ENCODE results near the gene AOPEP.

AOPEP gene

DNA sequence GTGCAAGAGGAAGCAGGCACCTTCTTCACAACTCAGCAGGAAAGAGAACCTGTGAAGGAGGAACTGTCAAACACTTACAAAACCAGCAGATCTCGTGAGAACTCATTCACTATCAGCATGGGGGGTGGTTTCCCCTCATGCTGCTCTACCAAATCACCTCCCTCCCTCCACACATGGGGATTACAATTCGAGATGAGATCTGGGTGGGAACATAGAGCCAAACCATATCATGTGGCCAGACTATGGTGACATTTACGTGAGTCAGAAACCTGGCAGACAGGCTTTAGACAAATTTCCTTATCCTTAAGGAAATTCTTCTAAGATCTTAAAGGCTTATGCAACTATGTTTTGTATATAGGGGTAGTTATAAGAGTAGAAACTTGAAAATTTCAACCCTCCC lies 8.7 kb upstream of the AOPEP start:
- no peak for DNase-seq (ENCODE audit: low spot score)

DNA sequence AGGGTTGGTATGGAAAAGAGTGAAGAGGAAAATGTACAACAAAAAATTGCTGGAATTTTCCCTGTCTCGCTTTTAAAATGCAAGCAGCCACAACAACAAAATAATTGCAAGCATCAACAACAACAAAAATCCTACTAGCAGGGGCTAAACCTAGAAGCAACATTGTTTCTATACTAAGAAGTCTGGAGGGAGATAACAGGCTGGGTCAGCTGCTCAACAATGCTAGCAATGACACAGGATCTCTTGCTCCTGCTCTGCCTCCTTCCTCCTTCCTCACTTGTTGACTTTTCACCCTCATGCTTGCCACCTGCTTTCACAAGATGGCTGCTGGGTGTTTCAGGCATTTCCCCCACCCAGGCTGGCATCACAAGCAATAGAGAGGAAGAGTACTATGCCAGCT lies 7.6 kb upstream of the AOPEP start:
- DNase-seq (ENCODE audit: low spot score) = no peak

DNA sequence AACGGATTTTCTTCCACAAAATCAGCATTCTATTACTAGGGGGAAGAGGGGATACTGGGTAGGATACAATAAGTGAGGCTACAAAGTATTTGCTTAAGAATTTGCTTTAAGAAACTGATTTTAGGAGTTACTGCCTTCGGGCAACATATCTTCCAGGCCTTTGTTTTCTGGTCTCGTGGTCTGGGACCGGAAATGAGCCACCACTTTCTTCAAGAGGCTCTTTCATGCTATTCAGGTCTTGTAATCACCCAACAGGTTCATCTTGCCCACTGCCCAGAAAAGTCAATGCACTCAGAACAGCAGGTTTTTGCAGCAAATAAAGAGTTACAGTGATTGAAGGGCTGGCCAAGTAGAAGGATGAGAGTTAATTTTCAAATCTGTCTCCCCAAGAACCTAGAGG lies 6.6 kb upstream of the AOPEP start:
- DNase-seq (ENCODE audit: low spot score) = no peak

DNA sequence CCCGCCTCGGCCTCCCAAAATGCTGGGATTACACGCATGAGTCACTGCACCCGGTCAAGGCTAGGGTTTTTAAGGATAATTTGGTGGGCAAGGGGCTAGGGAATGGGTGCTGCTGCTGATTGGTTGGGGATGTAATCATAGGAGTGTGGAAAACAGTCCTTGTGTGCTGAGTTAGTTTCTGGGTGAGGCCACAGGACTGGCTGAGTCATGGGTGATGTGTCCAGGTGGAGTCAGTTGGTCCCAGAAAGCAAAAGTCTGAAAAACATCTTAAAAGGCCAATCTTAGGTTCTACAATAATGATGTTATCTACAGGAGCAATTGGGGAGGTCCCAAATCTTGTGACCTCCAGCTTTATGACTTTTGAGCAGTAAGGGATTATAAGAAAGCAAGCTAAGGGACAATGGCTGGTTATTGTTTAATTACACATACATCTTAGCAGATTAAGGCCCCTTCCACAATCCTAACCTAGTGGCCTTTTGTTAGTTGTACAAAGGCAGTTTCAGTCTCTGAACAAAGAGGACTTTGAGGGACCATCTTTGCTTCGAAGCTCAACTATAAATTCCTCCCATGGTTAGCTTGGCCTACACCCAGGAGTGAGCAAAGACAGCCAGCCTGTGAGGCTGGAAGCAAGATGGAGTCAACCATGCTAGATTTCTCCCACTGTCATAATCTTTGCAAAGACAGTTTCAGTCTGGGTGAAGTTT lies 5.5 kb upstream of the AOPEP start:
- DNase-seq (ENCODE audit: low spot score) = no peak

DNA sequence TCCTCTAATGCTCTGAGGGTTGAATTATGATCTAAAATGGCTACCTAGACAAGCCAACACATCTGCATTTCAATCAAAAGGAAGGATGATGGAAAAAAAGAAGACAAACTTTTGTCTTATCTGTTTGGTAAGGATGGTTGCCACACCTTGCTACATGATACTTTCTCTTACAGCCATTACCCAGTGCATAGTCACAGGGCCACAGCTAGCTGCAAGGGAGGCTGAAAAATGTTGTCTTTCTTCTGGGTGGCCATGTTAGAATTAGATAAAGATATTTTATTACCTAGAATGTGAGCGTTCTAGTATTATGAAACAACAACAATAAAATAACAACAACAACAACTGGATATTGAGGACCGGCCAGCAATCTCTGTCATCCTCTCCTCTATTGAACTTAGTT lies 4.7 kb upstream of the AOPEP start:
- no peak for DNase-seq (ENCODE audit: low spot score)

DNA sequence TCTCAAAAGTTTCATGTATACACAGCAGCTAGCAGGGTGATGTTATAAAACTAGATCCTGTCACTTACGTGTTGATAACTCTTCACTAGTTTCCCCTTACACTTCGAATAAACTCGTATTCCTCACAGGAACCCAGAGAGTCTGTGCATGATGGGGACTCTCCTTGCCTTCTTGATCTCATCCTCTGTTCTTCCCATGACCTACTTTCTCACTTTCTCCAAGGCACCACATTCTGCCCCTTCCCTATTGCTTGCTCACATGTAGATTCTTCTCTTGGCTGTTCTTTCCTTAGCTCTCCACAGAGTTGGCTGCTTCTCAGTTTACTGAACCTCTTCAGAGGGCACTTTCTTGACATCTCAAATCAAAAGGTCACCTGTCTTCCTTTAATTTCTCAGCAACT lies 1.2 kb upstream of the AOPEP start:
- DNase-seq (ENCODE audit: low spot score) = no peak

DNA sequence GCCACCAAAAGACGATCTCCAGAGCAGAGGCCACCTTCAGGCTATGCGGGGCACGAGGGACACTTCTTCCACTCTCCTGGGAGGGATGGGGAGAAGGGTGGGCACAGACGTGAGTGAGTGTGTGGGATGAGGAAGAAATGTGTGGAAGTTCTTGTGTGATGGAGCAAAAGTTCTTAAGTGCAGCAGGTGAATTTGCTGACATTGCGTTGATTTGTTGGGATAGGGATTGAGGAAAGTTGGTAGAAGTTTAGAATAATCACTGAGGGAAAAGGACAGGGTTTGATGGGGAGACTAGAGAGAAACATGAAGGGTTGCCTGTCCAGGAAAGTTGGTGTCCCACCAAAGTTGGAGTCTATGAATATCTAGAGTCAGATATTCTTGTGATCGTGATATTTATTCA lies 2.2 kb downstream of the AOPEP start:
- no peak for DNase-seq (ENCODE audit: low spot score)

DNA sequence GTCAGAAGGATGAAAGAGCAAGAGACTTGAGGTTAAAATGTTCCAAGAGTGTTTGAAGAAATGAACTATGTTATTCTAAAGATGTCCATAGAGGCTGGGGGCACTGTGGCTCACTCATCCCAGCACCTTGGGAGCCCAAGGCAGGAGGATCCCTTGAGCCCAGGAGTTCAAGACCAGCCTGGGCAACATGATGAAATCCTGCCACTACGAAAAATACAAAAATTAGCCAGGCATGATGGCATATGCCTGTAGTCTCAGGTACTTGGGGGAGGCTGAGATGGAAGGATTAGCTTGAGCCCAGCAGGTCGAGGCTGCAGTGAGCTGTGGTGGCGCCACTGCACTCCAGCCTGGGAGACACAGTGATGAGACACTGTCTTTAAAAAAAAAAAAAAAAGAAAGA lies 2.7 kb downstream of the AOPEP start:
- no peak for DNase-seq (ENCODE audit: low spot score)

DNA sequence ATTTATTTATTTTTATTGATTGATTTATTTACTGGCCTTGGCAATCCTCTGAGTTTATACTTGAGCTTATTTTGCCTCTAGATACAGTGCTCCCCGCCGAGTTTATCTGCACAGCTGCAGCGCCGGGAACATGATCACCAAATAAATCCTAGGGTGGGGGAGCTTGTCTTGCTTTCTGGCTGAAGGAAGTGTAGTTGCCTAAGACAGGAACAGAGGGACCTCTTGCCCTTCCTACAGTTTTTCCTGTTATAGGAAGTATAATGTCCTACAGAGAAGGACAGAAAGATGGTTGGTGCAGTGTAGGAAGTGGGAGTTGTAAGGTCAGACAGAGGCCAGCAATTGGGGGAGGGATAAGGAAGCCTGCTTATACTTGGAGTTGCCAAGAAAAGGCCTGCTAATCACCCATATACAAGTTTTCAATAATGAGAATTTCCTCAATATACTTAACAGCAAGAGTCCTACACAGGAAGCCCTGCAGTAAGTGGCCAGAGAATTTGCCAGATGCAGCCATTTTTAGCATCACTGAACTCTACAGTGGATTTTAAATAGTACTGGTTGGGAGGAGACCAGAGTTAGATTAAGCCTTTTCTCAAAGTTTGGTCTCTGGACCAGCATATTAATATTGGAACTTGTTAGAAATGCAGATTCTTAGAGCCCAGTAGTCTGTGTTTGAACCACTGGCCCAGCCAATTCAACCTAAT lies 7.7 kb downstream of the AOPEP start:
- no peak for DNase-seq (ENCODE audit: low spot score)

DNA sequence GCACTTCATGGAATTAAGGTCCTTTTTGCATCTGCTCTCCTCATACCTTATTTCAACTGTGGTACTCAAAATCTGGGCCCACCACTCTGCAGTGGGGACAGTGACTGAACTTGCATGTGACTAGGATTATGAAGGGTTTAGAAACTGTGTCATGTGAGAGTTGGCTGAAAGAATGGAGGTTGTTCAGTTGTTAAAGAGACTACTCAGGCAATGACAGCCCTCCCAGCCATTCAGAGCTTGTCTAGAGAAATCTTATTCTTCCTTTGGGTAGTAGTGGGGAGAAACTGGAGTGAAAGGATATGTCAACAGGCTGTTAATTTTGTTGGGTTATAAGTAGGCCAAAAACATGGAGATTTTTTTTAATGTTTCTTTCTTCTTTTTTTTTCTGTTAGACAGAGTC lies 10.3 kb downstream of the AOPEP start:
- DNase-seq (ENCODE audit: low spot score) = no peak

DNA sequence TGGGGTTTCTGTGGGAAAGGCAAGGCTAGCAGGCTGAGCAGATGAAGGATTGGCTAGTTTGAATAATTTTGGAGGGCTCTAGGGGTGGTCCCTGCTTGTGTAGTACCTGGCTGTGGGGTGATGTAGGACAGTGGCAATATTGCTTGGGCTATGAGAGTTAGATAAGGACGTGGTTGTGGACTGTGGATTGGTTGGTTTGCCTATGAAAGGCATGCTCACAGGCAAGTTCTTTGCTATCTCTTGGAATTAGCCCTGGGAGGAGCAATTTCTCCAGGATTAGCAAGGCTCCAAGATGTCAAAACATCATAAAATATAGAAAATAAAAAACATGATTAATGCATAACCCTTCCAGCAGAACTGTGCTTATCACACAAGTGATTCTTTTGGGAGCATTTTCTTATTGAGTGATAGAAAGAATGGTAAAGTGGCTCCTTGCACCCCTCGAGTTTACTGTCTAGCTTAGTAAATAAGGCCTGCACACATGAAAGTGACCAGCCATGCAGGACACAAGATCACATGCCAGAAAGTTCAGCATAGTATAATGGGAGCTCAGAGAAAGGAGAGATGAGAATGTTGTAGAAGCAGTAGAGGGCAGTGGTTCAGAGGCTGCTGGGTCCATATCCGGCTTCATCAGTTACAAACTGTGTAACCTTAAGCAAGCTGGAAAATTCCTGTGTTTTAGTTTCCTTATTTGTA lies 13.8 kb downstream of the AOPEP start:
- DNase-seq (ENCODE audit: low spot score) = no peak

DNA sequence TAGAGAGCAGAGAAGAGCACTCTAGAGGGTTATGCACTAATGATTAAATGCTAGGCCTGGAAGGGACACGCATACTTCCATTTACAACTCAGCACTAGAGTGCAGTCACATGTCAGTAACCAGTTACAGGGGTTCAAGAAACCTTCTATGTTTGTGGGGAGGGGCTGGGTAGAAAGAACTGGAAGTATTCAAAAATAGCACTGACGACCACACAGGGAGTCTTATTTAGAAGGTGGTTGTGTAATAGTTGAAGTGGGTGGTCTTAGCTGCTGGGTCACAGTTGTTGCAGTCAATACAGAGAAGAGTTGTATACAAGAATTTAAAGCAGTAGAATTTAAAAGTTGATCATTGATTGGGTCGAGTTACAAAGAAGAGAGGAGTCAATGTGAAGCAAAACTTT lies 15.4 kb downstream of the AOPEP start:
- DNase-seq (ENCODE audit: low spot score) = no peak

DNA sequence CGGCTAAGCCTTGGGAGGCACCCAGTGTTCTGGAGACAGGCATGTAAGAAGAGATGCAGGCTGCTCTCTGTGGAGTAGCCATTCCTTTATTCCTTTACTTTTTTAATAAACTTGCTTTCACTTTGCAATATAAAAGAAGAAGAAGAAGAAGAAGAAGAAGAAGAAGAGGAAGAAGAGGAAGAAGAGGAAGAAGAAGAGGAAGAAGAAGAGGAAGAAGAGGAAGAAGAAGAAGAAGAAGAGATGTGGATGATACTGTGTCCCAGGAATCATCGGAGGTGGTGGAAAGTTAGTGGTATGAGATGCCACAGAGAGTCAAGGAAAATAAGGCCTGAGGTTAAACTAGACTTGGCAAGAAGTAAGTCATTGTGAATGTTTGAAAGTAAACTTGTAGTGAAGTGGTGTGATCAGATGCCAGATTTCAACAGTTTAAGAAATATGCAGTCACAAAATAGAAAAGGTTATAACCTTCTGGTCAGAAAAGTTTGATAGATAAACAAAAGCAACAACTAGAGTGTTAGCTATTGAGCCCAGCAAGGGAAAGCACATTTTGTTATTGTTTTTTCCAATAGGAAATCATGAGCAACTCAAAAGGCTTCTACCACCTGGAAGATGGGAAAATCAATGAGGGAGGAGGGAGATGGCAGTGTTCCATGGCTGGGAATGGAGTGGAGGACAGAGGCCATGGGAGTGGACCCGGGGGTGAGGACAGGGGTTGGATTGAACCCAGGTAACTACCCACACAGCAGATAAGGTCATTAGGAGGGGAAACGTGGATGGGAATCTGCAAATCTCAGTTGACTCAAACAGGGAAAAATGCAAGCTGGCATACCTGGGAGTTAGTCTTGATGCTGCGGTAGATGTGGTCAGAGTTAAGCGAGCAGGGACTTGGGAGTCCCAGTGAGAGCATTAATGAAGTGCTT lies 16.8 kb downstream of the AOPEP start:
- DNase-seq (ENCODE audit: low spot score) = no peak

DNA sequence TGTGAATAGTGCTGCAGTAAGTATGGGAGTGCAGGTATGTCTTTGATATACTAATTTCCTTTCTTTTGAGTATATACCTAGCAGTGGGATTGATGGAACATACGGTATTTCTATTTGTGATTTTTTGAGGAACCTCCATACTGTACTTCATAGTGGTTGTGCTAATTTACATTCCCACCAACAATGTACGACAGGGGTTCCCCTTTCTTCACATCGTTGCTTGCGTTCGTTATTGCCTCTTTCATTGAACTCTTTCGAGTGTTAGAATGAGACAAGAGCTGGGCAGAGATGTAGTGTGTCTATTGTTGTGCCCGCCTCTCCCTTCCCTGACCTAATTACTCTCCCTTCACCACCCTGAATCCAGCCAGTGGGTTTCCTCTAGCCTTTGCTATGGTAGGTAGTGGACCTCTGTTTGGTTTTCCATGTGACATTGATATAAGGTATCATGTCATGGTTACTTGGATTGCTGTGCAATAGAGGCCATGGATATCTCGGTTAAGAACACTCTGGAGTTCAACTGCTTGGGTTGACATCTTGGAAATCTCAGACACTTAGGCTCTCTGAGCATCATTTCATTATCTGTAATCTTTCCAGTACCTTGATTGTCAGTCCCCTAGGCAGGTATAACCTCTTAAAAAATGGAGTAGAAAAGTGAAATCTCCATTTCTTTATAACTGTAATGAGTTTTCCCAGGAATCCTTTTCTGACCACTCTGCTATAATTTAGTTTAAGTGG lies 19.5 kb downstream of the AOPEP start:
- DNase-seq (ENCODE audit: low spot score) = no peak

DNA sequence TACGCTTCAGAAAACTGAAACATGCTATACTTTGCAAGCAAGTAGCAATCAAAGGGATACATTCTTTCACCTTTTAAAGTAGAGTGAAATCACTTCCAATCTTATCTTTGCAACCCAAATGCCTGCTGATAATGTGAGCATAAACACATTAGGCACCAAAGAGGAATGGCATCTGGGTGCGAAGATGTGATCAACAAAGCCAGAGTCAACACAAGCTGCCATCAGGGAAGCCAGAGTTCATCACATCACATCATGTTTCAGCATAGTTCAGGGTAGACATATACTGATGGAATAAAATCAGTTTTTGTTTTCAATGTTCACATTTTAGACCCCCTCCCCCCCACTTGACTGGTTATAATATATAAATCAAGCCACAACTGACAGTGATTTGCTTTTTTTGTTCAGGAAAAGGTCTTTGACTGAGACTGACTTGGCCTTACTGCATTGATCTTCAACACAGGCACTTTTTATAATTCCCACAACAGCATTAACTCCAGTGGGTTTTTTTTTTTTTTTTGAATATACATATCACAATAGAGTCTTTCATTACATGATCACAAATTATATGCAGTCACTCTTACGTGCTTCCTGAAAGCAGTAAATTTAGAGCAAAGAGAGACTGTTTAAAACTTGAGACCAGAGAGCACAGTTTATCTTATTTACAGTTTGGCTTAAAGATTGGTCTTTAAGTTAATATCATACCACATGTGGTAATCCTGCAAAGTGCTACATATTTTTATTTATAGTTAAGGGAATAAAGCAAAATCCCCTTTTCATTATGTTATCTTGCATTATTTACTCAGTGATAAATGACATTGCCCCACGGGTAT lies 20.3 kb downstream of the AOPEP start:
- no peak for DNase-seq (ENCODE audit: low spot score)

DNA sequence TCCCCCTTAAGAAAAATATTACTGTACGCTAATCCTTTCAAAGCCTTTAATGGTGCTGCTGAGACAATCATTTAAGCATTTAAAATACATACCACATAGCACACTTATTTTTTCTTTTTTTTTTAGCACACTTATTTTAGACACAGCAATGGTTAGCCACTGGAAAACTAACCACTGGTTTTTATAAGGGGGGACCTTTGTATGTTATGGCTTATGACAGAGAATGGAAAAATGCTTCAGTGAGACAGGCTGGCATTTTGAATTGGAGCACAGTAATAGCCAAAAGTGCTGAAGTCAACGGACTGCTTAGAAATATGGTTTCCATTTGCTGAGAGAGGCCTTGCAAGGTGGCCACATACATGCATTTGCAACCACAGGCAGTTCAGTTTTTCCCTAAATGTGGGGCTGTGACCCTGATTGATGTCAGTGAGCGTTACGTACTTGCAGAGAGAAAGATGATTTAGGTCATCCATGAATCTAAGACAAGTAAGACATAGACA lies 28.5 kb downstream of the AOPEP start:
- no peak for DNase-seq (ENCODE audit: low spot score)

DNA sequence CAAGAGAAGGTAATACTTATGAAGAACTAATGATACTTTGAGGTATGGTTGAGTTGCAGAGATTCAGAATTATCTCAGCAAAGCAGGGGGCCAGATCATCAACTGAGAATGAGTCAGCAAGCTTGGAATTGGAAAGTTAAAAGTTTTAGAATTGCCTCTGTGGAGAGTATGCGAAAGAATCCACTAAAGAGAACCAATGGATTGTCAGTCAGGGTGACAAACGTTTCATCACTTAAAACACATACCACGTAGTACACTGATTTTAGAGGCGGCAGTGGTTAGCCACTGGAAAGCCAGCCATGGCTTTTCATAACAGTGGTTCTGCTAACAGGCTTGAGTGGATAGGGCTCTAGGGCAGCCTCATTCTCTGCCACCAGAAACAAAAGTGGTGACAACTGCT lies 30.7 kb downstream of the AOPEP start:
- DNase-seq (ENCODE audit: low spot score) = no peak

DNA sequence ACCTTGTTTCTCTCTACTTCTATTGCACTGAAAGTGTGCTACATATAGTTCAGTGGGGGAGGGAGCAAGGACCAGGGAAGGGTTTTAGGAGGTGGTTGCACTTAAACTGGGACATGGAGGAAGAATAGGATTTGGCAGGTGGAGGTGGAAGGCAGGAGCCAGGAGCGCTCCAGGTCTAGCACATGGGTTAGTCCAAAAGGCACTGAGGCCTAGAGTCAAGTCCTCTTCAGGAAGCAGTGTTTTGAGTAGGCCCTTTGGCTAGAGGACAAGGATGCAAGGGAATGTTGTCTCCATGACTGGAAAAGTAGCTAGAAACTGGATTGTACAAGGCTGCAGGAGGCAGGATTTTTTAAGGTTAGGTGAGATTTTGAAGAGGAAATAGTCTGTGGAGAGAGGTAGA lies 31.5 kb downstream of the AOPEP start:
- no peak for DNase-seq (ENCODE audit: low spot score)

DNA sequence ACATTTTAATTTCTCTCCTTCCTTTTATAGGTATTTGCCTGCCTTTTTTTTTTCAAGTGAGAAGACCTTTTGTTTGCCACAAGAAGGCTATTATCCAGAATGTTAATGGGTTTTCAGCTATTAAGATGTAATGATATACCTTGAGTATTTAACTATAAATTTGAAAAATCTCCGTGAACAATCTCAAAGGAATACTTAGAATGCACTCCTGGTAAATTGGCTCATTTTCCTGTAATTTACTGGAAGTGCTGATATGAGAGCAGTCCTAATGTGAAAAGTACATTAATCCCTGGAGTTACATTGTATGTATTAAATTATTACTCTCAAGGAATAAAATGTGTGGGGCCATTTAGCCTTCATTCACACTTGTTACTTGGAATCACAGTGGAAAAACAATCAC lies 32.4 kb downstream of the AOPEP start:
- DNase-seq (ENCODE audit: low spot score) = no peak

DNA sequence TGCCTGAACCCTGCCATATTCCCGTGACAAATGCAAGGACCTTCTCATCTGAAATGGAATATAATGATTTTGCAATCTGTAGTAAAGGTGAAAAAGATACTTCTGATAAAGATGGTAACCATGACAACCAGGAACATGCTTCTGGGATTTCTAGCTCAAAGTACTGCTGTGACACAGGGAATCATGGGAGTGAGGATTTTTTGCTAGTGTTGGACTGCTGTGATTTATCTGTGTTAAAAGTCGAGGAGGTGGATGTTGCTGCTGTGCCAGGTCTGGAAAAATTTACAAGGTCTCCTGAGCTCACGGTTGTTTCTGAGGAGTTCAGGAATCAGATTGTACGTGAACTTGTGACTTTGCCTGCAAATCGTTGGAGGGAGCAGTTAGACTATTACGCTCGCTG lies 33.5 kb downstream of the AOPEP start:
- DNase-seq (ENCODE audit: low spot score) = no peak

DNA sequence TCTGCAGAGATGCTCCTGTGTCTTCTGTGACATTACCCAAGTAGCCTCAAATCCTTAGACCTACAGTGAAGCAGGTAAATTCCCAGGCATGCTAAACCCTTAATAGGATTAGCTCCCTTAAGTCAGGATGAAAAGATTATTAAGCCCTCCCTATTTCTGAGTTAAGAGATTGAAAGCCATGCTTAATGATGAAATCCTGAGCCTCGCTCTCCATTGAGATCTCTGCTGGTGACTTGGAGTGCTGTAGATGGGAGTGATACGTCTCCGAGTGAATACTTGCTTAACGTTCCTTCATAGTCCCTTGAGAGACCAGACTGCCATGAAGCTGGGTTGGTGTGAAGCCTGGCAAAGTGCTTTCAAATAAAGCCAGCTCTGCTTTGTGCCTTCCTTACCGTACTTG lies 34.2 kb downstream of the AOPEP start:
- no peak for DNase-seq (ENCODE audit: low spot score)
